D721Med (cell line): ENCODE measurements around the gene ERBB4.
"Not testable (repeated sequence)": the region's sequence is repeated elsewhere in the genome, so short reads cannot be mapped to it uniquely, and the experiment has no call there.

ENCODE experiments used
- DNase-seq: peaks from one replicate; pipeline ENCODE4 v3.0.0; 2011; ENCODE audit warnings: low spot score; ENCODE audit not compliant: insufficient read length
- FAIRE-seq: peaks from 2 replicates; lab custom pipeline; 2011; peaks lifted over from hg19 to GRCh38; lab: Jason Lieb, UNC
- TF ChIP-seq, protein P1 (sequence below): IDR thresholded peaks from 2 replicates; pipeline ENCODE4 v1.5.1; 2012; ENCODE audit warnings: mild to moderate bottlenecking, control low read depth; ENCODE audit not compliant: insufficient read depth; ENCODE audit errors: missing control alignments

The ERBB4 gene

DNA sequence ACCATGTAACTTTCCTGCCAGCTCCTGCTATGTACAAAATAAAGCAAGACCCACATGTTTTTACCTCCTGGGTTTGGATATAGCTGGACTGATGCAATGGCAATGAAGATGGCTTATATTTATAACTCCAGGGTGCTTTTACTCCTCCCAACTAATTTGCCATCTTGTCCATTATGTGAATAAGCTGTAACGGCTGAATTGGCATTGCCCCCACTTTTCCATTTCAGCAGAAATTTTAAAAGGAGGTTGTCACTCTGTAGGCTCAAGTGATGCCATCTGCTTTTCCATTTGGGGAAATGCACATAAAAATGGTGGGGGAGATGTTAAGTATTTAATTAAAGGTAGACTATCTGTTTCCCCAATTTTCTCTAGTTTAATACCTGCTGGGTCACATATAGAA, 345.5 kb downstream of the ERBB4 start:
- FAIRE-seq (no peak), DNase-seq (no peak)
- TF ChIP-seq, protein P1, sequence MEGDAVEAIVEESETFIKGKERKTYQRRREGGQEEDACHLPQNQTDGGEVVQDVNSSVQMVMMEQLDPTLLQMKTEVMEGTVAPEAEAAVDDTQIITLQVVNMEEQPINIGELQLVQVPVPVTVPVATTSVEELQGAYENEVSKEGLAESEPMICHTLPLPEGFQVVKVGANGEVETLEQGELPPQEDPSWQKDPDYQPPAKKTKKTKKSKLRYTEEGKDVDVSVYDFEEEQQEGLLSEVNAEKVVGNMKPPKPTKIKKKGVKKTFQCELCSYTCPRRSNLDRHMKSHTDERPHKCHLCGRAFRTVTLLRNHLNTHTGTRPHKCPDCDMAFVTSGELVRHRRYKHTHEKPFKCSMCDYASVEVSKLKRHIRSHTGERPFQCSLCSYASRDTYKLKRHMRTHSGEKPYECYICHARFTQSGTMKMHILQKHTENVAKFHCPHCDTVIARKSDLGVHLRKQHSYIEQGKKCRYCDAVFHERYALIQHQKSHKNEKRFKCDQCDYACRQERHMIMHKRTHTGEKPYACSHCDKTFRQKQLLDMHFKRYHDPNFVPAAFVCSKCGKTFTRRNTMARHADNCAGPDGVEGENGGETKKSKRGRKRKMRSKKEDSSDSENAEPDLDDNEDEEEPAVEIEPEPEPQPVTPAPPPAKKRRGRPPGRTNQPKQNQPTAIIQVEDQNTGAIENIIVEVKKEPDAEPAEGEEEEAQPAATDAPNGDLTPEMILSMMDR, result no peak

DNA sequence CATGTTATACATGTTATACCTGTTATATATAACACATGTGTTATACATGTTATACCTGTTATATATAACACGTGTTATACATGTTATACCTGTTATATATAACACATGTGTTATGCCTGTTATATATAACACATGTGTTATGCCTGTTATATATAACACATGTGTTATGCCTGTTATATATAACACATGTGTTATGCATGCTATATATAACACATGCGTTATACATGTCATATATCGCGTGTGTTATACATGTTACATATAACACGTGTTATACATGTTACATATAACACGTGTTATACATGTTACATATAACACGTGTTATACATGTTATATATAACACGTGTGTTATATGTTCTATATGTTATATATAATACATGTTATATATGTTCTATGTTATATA, 347.2 kb downstream of the ERBB4 start:
- DNase-seq, result not testable (repeated sequence)
- peak; percentile 76 for FAIRE-seq

DNA sequence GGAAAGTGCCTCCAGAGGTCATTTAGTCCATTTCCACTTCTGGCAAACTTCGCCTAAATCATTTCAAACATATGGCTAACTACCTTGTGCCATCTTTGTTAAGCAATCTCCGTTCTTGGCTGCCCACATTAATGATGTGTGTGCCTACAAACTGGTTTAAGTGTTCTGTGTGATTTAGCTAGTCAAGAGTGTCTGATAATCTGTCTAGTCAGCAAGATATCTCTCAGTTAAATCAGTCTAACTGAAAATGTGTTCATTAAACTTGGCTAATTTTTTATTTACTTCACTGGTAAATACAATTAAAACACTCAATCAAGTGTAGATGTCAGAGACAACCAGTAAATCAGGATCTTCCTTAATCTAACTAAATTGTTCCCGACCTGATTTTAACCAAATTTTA, 352.4 kb downstream of the ERBB4 start:
- no peak for FAIRE-seq
- no peak for DNase-seq
- TF ChIP-seq, protein P1, result no peak

DNA sequence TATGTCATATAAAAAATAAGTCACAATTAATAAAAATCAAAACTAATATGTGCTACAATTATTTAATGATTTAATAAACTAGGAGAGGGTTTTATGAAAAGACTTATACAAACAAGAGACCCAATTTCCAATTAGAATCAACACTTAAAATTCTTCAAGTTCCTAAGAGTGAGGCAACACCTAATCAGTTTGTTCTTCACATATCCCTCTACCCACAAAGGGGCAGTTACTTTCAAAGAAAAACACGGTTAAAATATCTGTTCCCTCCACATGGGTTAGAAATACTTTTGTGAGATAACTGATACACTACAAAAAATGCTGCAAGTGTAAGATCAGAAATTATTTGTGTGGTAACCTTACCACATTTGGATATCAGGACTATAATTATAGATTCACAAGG, 357.0 kb downstream of the ERBB4 start:
- TF ChIP-seq, protein P1, result no peak
- DNase-seq (no peak), FAIRE-seq (no peak)

DNA sequence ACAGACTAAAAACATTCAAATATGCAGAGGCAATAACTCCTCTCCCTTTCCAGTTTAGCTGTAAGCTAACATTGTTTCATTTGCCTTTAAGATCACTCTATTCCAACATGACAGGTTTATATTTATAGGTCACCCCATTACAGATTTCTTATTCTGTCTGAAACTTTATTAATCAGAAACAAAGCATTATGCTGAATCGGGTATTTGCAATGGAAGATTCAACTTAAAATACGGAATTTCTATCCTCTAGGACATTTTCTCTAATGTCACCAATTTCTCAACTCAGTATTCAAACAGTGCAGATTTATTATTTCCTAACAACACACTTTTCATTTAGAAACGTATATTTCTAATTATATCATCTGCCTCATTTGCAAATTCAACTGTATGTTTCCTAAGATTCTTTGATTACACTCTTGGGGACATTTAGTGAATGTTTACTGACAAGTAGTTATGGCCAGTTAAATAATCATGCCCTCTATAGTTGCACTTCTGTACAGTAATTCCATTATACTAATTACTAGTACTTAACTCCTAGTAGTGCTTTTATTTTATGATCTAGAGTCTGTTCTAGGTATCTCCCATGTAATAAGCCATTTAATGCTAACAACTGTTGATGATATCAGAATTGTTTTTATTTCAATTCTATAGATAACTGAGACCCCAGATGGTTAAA, 358.1 kb downstream of the ERBB4 start:
- TF ChIP-seq, protein P1, result no peak
- FAIRE-seq, result no peak
- DNase-seq, result no peak

DNA sequence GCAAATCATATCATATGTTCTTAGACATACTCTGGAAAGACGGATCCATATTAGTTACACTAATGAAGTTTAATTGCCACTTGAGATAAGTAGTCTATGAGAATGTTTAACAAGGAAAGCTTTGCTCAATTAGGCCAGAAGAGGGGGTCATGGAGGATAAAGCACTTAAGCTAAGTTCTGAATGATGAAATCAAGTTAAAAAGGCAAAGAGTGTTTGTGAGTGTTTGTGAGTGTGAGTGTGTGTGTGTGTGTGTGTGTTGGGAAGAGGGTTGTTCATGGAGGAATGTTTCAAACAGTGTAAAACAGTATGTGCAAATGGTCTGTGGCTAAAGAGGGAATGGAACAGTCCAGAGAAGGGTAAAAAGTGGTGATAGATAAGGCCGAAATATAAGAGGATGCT, 360.9 kb downstream of the ERBB4 start:
- FAIRE-seq, result no peak
- TF ChIP-seq, protein P1, result peak; percentile 28
- no peak for DNase-seq

DNA sequence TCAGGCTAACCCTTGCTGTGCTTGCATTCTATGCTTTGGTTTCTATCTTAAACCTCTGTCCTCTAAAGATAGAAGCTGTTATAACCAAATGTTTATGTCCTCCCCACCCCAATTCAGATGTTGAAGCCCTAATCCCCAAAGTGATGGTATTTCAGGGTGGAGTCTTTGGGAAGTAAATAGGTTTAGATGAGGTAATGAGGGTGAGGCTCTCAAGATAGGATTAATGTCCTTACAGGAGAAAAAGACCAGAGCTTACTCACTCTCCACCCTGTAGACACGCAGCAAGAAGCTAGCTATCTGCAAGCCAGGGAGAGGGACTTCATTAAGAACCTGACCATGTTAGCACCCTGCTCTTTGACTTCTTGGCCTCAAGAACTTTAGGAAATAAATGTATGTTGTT, 362.5 kb downstream of the ERBB4 start:
- FAIRE-seq (no peak), DNase-seq (no peak)
- TF ChIP-seq, protein P1, result no peak
